NB4 (cell line): ENCODE results near the gene RARA.

Experiments used
- DNase-seq: peaks from one replicate; pipeline ENCODE4 v3.0.0; 2010; ENCODE audit warnings: low read depth
- H3K4me3 ChIP-seq: one replicate; pipeline ENCODE4 v1.5.1; 2011; ENCODE audit warnings: mild to moderate bottlenecking, low read depth, low read length, moderate library complexity
- CTCF ChIP-seq: IDR thresholded peaks from one replicate; pipeline ENCODE4 v1.5.1; 2012; ENCODE audit warnings: low read depth, low read length
- MYC ChIP-seq: IDR thresholded peaks from 2 replicates; pipeline ENCODE4 v1.6.1; 2011; ENCODE audit warnings: low read depth, low read length
- POLR2A ChIP-seq: IDR thresholded peaks from 2 replicates; pipeline ENCODE4 v1.6.1; 2011; ENCODE audit warnings: mild to moderate bottlenecking; ENCODE audit not compliant: insufficient read length; ENCODE audit errors: extremely low read depth
- TF ChIP-seq, protein P1 (sequence below): IDR thresholded peaks from 2 replicates; pipeline ENCODE4 v1.6.1; 2011; ENCODE audit warnings: low read depth, low read length

RARA gene

DNA sequence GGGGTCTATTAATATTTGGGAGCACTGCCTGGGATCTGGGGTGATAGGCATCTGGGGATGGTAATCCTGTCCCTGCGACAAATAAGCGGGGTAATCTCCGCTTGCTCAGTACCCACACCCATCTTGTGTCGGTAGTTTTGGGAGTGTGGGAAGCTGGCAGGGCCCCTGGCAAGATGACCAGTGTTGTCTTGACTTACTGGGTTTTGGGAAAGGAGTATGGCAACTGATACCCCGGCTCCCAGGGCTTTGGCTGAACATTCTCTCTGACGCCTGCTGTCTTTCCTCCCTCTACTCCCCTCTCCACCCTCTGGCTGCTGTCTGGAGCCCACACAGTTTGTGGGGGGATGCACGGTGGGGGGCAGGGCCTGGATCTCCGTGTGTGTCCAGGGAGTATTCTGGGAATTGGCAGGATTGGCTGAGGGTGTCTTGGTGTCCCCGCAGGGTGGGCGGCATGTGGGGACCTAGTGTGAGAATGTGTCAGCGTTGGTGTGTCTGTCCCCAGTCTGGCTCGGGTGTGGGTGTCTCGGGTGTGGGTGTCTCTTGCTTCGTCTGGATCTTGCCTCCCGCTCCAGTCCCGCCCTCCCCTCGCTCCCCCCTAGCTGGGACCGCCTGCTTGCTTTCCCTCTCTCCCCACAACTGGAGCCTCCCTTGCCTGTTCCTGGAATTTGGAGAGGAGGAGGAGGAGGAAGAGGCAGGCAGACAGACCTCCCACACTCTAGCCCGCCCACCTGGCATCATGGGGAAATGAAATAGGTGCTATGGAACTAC is 12.0 kb downstream of the RARA start:
- H3K4me3 ChIP-seq: peak overlapping the region; percentile 93
- DNase-seq: no peak
- no peak for TF ChIP-seq CTCF
- TF ChIP-seq, protein P1, sequence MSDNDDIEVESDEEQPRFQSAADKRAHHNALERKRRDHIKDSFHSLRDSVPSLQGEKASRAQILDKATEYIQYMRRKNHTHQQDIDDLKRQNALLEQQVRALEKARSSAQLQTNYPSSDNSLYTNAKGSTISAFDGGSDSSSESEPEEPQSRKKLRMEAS: no peak
- no peak for TF ChIP-seq POLR2A
- TF ChIP-seq MYC: no peak

GRCh38 chr17:40321524-40321929 is 12.5 kb downstream of the RARA start:
- no peak for DNase-seq
- peak overlapping the region; percentile 93 for H3K4me3 ChIP-seq
- TF ChIP-seq POLR2A (no peak), CTCF (no peak), MYC (no peak)
- TF ChIP-seq, protein P1: no peak

DNA sequence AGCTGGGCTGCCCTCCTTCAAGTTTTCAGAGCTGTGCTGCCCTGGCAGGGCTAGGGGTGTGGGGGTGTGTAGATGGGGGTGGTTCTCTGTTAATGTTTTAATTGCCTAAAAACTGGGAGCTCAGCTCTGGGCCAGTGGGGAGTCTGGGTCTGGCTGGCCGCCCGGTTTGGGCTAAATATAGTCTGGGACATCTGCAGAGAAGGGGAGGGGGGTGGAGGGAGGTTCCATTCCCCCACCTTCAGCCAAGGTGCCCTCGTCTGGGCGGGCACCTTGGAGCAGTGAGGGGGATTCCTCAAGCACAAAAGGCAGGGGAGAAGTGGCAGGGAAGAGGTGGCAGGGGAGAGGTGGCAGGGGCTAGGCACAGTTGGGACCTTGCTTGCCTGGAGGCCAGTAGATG is 13.0 kb downstream of the RARA start:
- DNase-seq: no peak
- peak overlapping the region; percentile 93 for H3K4me3 ChIP-seq
- TF ChIP-seq POLR2A (no peak), CTCF (no peak), MYC (no peak)
- TF ChIP-seq, protein P1: no peak

DNA sequence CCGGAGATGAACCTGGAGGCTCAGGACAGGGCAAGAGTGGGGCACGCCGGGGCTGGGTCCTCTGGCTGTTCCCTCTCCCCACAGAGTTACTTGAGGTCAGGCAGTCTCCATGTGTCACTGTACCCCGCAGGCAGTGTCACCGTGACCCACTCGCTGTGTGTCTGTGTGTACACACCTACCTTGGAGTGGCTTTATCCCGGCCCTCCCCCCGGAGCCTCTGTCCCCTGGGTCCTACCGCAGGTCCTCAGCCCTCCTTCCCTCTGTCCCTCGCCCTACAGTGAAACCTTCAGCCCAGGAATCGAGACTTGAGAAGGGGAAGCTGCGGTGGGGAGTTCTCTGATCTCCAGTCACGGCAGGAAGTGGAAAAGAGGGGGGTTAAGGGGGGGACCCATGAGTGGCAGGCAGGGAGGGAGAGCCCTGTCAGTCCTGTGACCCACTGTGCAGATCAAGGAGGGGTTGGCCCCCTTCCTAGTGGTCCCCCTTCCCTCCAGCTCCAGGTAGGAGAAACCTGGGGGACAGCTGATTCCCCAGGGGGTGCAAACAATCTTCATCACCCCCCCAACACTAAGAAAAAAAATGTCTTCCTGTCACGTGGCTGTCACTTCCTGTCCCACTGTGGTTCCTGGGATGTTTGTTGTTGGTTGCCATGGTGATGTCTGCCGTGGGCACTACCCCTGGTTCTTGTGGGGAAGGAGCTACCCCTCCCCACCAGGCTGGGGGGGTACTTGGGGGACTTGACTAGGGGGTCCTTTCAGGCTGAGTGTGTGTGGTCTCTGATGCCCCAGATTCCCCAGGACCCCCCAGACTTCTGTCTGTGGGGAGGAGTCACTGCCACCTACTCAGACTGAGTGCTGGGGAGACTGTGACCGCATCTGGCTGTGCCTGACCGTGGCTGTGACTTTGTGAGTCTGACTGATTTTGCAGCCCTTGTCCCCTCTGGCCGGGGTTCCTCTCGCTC is 13.7 kb downstream of the RARA start:
- TF ChIP-seq MYC (peak; percentile 42; the same call in 1 of the 2 replicates), CTCF (no peak)
- TF ChIP-seq, protein P1: peak; percentile 95
- peak; percentile 100 for DNase-seq
- H3K4me3 ChIP-seq: peak overlapping the region; percentile 93

DNA sequence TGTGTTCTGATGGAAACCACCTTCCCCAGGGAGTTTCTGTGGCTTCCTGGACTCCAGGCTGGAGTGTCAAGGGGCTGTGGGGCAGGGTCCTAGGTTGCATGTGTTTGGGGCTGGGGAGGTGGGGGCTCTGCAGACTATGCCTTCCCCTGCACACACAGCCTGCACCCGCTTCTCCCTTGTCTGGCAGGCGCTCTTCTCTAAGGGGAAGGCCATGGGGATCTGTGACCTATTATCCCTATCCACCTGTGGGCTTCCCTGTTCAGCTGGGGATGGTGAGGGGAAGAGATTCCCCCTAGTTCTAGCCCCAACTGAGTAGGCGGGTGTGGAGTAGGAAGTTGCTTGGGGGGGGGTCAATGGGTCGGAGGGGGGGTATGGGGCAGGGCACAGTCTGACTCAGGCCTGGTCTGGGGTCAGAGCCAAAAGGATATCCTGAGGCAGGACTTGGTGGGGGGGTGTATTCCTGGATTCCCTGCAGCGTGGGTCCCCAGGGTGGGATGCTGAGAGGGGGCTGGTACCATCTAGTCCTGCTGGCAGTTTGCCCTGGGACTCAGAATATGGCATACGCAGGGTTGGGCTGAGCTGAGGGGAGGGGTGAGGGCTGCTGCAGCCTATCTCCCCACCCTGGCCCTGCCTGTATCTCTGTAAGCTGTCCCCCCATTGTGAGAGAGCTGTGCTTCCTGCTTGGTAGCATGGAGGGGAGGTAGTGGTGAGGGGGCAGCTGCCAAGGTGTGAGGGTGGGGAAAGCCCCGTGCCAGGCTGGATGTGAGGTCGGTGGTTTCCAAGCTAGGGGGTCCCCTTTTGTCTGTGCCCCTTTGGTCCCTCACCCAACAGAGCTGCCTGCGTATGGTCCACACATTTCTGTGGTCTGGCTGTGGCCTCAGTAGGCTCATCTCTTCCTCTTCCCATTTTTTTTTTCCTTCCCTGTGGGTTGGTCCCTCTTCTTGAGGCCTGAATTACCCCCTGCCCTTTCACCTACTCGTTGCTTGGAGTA is 14.7 kb downstream of the RARA start:
- H3K4me3 ChIP-seq: peak overlapping the region; percentile 93
- peak; percentile 50 for DNase-seq
- TF ChIP-seq, protein P1: no peak
- TF ChIP-seq MYC (no peak), CTCF (no peak)
